Stimulated activated CD8-positive, alpha-beta memory T cell treated with anti-CD3 and anti-CD28 coated beads, Interleukin-15, amount 100 ng/mL, for 24 hours (primary cell): ENCODE results near the gene SELENOK.
A peak's percentile ranks its signal among the peaks of the same experiment; 100 is the strongest.

Experiments
- DNase-seq: peaks from one replicate; pipeline ENCODE4 v3.0.0-alpha.2; 2020; ENCODE audit warnings: low read depth

Gene SELENOK

GRCh38 chr3:53883008-53883407, 8.7 kb downstream of the SELENOK start:
- no peak for DNase-seq

- peak; percentile 64 for DNase-seq
These were observed 9.7 kb downstream of the SELENOK start, which contains the start of gene ACTR8 for GRCh38 chr3:53881691-53882593. ACTR8 (minus strand) TSS chr3:53882152; CDS start chr3:53882101, 51 bp downstream.

DNA sequence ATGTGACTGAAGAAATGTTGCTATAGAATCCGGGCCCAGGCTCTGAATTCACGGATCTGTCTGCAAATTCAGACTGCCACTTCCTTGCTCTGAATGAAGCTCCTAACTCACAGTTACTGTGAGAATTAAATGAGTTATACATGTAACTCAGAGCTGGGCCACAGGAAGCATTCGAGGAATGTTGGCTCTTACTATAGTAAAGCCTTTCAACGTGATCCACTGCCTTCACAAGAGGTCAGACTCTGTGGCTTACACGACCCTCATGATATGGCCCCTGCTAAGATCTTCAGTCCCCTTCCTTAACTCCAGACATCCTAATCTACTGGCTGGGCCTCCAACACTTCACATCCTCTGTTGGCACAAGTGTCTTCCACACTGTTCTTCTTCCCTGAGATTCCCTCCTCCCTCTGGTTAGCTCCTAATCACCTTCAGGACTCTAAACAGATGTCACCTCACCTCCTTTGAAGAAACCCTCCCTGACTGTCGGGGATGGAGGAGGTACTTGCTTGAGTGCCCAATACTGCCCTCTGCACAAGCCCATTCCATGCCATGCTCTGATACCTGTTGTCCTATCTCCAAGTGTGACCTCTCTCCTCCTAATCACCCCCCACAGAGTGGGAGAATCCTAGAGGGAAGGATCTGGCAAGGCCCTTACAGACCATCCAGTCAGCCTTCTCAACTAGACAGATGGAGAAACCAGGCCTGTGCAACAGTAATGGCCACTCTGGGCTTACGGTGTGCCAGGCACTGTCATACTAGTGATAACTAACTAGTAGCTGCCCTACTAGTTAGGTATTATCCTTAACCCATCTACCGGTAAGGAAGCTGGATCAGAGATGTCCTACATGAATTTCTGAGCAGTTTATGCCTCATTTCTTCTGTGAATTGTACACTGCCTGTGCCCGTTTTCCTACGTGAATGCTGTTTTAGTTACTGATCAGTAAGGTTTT, 11.0 kb downstream of the SELENOK start:
- no peak for DNase-seq

- DNase-seq, result no peak
These were observed 25.7 kb downstream of the SELENOK start for GRCh38 chr3:53865732-53866499.

- DNase-seq, result no peak
These were observed 28.5 kb downstream of the SELENOK start for GRCh38 chr3:53863145-53863544.

DNA sequence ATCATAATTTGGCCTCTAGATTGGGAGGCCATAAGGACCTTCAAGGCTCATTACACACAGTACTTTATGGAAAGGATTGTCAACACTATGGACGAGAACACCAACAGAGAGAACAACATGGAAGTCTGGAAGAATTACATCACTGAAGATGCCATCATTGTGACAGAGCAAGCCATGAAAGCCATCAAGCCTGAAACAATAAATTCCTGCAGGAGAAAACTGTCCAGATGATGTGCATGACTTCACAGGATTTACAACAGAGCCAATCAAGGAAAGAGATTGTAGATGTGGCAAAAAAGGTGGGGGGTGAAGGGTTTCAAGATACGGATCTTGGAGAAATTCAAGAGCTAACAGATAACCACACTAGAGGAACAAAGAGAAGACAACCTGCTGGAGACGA, 29.4 kb downstream of the SELENOK start:
- DNase-seq, result no peak

GRCh38 chr3:53860196-53860595, 31.5 kb downstream of the SELENOK start:
- DNase-seq, result no peak

DNA sequence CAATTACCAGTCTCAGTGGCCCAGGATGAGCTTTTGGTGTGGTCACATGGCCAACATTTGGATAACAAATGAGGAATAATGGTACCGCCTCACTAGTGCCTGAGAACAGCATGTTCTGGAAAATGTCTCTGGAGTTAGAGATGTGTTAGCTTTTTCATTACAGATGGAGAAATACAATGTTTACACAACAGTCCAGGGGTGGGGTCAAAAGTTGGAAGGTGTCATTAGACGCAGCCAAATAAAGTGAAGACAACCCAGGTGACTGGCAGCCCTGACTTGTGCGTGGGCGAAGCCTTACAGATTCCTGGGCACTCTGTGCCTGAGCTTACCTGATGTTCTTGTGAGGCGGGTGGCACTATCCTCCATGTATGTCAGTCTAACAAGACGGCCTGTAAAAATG, 32.5 kb downstream of the SELENOK start:
- DNase-seq, result no peak

DNA sequence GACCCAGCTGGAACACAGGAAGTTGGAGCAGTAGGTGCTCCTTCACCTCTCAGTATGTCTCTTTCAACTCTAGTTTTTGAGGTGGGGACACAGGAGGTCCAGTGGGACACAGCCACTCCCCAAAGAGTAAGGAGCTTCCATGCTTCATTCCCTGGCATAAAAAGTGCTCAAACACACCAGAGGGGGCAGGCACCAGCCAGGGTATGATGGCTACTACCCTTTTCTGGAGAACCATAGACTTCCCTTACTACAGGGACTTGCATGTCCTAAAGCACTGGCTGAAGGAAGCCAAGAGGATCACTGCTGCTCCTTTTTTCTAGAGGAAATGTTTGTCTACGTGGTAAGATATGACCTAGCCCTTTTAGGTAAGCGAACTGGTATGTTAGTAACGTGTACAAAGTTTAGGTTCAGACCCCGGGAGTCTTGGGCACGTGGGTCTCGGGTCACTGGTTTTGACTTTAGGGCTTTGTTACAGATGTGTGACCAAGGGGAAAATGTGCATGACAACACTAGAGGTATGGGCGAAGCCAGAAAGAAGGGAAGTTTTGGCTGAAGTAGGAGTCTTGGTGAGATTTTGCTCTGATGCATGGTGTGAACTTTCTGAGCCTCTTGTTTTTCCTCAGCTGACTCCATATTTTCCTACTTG, 33.4 kb downstream of the SELENOK start:
- DNase-seq, result no peak

- no peak for DNase-seq
These were observed 34.7 kb downstream of the SELENOK start for GRCh38 chr3:53856964-53857363.

DNA sequence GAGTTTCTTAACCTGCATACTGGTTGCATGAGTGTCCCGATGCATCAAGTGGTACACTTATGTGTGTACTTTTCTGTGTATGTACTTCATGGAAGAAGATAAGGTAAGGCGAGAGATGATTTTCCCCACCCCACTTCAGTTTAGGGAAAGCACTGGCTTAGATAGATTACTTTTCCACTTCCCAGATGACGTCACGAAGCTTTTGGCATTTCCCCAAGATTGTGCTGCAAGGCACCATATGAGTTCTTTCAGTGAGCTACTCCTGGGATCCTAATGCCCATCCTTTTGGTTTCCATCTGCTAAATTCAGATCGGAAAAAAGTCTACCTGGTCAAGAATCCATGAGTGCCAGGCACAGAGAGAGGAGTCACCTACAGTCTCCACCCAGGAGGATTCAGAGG, 40.8 kb downstream of the SELENOK start:
- DNase-seq, result no peak

DNA sequence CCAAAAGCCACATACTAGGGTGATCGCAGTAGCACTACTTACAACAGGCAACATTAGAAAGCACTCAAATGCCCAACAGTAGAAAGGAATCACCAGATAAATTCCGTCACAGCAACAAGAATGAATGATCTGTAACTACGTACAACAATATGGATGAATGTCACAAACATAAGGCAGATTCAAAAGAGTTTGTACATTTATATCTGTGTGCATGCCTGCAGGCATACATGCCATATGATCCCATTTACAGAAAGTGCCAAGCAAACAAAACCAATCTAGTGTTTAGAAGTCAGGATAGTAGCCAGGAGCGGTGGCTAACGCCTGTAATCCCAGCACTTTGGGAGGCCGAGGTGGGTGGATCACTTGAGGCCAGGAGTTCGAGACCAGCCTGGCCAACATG, 41.7 kb downstream of the SELENOK start:
- DNase-seq, result no peak

DNA sequence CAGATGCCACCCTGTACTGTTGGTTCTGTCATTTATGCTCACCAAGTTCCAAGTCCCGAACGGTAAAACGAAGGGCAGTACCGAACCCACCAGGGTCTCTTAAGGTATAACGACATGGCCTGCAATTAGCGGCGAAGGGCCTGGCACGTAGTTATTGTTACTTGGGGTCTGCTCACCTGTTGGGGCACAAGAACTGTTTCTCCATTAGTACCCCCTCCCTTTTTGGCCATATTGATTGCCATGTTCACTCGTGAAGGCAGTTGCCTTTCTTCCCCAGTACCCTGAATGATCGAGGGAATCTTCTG, 44.9 kb downstream of the SELENOK start:
- no peak for DNase-seq

- no peak for DNase-seq
These were observed 45.4 kb downstream of the SELENOK start, which contains the start of the genes CHDH and IL17RB for GRCh38 chr3:53846134-53846850. CHDH (minus strand) TSS chr3:53846419; CDS start chr3:53824008, 22,411 bp downstream. IL17RB (plus strand) TSS chr3:53846568; CDS start chr3:53846589, 21 bp downstream.

GRCh38 chr3:53845881-53846133, 45.9 kb downstream of the SELENOK start:
- DNase-seq, result no peak

- no peak for DNase-seq
These were observed 46.4 kb downstream of the SELENOK start for GRCh38 chr3:53845103-53845880.

- DNase-seq, result no peak
These were observed 47.2 kb downstream of the SELENOK start for GRCh38 chr3:53844262-53845102.

DNA sequence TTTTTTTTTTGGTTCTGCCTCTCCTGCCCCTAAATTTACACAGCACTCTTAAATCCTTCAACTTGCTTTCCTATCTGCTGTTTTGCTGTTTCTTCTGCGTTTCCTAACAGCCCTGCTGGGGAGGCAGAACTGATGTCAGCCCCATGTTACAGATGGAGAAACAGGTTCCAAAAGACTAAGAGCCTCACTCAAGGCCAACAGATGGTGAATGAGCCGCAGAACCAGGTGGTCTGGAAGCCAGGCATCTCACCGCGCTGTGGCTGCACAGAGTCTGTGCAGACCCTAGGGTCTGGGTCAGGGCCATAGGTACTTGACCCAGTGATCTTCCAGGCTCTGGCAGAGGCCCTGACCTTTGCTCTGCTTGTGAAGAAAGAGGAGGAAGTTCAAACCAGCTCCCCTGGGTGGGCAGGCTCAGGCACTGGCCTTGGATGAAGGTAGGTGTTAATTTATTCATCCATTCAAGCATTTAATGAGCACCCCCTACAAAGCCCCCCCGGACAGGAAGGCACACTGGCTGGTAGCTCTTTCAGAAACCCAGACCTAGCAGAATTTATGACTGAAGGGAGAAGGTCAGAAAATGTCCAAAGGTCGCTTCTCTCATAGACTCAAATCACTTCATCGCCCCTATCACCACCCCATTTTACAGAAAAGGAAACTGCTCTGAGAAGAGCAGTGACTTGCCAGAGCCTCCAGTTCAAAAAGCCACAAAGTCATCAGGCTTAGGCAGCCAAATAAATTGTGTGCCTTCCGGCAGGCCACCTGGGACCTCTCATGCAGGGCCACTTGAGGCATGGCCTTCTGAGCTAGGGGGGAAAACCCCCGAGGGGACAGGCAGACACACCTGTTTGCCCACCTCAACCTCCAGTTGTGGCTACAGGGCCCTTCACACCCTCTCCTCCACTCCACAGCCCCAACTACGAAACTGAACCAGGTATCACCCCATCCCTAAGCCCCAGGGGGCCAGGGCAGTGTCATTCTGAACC, 48.2 kb downstream of the SELENOK start:
- no peak for DNase-seq
